ENCODE results near the gene ANXA6.

Gene ANXA6

DNA sequence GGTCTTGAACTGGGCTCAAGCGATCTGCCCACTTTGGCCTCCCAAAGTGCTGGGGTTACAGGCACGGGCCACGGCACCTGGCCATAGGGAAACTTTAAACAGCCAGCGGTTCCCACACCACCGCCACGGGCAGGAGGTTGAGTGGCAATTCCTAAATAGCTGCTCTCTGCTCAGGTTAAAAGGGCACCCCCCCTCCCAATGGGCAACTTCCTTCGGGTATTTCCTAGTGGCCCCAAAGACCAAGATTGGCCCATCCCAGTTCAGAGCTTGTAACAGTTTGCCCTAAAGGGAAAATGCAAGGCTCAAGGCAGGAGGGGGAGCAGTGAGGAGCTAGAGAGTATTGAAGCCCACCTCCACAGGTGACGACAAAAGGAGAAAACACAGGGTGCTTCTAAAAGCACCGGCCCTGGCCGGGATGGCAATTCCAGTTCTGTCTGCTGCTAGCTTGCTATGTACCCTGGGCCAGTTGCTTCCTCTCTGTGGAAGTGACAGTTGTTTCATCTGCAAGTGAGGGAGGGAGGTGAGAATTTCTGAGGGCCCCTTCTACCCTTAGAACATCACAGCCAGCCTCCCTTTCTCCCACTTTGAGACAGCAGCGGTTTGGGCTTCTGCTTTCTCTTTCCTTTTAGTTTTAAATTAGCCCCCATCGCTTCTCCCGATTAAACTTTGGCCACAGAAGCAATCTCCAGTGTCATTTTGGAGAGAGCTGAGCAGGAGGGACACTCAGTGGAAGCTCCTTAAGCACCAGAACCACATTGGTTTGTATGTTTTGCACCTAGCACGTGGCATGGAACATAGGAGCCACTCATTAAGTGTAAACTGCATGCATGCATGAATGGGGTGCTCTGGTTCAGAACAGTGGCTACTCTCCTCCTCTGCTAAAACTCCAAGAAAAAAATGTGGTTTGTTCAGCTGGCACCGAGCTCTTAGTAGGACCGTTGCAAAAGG lies 59.5 kb downstream of the ANXA6 start:
- no peak for DNase-seq

DNA sequence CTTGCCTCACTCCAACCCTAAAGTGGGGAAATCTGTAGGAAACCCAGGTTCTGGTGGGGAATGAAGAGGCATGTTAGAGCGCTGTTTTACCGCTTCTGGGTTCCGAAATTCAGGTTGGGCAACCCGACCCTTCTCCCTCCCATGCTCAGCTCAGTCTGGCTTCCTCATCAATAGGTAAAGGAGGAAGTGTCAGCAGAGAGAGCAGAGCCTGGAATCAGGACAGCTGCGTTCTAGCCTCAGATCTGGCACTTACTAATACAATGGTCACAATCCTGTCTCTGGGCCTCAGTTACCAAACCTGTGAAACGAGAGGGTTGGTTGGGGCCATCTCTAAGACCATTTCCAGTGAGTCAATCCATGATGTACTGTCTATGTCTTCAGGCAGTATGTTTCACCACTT lies 60.5 kb downstream of the ANXA6 start:
- no peak for DNase-seq

- DNase-seq = no peak
These were observed 61.6 kb downstream of the ANXA6 start for GRCh38 chr5:151096001-151096373.

DNA sequence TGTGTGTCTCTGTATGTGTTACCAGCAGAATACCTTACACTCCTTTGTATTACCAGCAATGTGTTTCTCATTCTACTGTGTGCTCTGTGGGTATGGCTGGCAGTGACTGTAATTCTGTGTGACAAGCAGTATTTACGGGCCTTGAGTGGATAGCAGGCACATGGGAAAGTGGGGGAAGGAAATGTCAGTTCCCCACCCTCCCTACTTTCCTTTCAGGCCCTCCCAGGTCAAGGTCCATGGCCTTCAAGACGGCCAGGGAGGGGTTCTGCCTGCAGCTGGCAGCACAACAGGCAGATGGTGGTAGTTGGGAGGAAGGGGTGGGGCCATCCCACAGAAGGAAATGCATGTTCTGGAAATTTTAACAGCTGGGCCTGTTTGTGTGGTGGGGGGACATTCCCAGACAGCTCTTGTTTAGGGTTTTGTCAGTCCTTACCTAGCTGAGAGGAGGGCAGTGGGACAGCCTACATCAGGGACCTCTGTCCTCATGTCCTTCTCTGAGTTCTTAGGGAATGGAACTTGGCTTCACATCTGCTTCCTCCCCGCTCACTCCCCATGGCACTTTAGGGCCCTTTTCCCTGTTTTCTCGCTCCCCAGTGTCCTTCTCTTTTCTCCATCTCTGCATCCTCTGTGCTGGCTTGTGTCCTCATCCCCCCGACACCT lies 62.1 kb downstream of the ANXA6 start:
- no peak for DNase-seq

GRCh38 chr5:151094852-151095245 lies 62.7 kb downstream of the ANXA6 start:
- no peak for DNase-seq

- no peak for DNase-seq
These were observed 63.3 kb downstream of the ANXA6 start for GRCh38 chr5:151094030-151094851.

DNA sequence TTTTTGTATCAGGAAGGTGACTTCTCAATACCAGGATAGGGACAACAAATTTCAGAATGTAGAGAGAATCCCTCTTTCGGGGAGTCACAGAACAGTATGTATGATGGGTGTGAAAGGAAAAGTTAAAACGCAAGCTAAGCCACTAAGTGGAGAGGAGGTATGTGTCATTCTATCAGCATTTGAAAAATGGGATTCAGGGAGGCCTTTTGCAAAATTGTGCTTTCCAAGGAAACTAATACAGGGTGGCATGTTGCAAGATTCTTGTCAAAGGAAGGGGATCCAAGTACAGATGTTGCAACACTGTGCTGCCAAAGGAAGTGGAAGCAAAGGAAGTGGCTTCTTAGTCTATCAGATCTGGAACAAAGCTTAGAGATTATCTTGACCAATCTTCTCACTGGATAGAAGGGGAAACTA lies 64.1 kb downstream of the ANXA6 start:
- DNase-seq = no peak

DNA sequence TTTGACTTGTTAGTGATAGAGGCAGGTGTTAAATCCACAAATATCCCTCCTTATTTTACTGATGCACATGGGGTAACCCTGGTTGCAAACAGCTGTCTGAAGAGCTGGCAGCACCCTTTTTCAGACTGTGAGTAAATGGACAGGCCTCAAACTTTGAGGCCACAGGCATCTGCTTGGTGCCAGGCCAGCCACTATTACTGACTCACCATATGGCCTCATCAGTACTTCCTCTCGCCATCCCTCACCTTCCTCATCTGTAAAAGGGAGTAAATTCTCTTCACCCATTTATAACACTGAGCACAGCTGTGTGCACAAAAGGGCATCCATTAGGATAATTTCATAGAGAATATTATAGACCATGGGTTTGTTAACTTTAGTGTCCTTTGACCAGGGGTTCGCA lies 64.8 kb downstream of the ANXA6 start:
- DNase-seq = no peak

GRCh38 chr5:151089726-151090125 lies 67.9 kb downstream of the ANXA6 start:
- no peak for DNase-seq

- no peak for DNase-seq
These were observed 68.6 kb downstream of the ANXA6 start for GRCh38 chr5:151088986-151089385.

DNA sequence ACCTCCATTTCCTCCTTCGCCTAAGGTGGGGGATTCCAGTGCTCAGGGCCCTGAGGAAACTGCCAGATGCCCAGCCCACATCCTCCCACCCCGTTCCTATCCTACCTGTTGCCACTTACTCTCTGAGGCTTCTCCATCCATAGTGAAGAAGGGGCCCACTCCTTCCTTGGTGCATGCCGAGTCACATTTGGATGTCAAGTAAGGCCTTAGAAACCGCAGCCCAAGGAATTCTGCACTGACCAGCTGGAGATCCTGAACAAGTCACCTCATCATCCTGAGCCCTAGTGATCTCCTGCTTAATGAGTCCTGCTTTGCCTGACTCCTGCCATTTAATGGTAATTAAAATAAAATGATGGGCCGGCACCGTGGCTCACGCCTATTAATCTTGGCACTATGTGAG lies 70.1 kb downstream of the ANXA6 start:
- DNase-seq = no peak

DNA sequence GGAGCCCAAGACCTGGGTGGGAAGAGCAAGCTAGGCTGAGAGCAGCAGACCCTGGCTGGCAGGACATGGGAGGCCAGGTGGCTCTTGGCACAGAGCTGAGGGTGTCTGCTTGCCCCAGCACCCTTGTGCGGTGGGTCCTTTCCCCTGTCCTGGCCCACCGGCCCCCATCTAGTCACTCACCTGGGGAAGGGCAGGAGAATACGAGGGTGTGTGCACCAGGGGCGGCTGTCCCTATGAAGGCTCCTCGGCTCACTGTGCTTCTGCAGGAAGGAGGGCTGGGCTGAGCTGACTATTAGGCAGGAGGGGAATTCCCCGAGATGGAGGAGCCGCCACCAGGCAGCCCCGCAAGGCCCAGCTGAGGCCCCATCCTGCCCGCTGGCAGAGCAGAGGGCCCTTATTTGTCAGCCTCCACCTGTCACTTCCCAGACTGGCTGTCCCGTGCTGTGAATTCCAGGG lies 70.6 kb downstream of the ANXA6 start:
- no peak for DNase-seq

DNA sequence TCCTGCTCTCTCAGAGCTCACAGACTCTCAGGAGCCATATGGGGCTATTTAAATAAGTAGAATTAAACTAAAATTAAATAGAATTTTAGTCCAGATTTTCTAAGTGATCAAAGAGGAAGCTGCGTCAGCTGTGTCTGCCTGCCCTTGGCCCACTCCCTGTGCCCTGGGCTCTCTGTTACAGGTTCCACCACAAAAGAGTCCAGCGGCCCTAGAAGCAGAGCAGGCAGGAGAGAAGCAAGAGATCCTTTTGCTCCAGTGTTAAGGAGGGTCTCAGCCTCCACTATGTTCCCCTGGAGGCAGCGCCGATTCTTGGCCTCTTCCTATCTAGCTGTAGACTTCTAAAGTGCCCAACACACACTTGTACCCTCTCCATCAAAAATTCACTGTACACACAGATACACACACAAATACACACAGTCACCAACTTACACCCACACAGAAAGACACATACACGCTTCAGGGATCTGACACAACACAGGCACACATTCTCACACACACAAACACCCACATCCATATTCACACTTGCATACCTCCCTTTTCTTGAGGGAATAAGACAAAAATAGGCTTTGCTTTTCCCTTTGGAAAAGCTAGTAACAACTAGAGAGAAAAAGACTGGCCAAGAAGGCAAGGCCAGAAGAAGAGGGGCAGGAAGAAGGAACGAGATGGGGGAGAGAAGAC lies 71.2 kb downstream of the ANXA6 start:
- DNase-seq = no peak

GRCh38 chr5:151085517-151086041 lies 72.0 kb downstream of the ANXA6 start:
- DNase-seq = no peak

DNA sequence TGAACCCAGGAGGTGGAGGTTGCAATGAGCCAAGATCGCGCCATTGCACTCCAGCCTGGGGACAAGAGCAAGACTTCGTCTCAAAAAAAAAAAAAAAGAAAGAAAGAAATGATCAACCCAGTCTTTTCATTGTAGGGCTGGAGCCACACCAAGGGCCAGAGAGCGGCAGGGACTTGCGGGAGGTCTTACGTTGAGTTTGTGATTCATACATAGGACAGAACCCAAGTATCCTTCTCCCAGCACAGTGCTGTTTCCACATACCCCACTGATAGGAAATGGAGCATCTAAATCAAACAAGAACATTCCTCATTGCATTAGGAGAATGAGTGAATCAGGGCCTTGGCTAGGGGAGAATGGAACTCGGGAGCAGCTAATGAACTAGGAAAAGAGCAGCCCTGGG lies 73.2 kb downstream of the ANXA6 start:
- DNase-seq = no peak

- DNase-seq = peak; percentile 11 to 27
These were observed 74.4 kb downstream of the ANXA6 start for GRCh38 chr5:151083081-151083676.

DNA sequence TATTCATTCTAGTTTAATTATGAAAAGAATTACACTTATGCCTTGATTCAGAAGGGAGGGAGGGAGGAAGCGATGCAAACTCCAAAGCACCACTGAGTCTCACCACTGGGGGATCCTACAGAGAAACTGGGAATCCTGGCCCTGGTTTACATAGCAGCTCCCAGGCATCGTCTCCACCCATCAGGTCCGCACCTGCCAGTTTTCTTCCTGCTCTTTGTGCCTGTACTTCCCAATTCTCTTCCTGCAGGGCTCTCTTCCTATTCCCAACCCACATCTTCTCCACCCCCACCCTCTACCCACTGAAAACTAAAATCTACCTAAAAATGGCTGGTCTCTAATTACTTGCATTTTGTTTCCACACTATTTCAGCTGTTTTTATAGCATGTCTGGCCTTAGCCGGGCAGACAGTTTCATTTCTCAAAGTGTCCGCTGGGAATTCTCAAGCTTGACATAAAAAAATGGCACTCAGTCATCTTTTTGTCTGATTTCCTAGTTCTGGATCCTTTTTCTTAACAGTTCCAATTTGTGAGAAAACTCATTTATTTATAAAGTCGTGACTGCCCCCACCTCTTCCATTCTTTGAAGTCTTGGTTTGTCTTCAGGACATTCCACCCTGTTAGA lies 75.2 kb downstream of the ANXA6 start:
- no peak for DNase-seq

GRCh38 chr5:151081431-151082281 lies 75.9 kb downstream of the ANXA6 start:
- no peak for DNase-seq

- peak; percentile 67 to 77 for DNase-seq
These were observed 76.8 kb downstream of the ANXA6 start, which contains the start of gene TNIP1 for GRCh38 chr5:151080613-151081430. TNIP1 (minus strand) TSS chr5:151081034; CDS start chr5:151065095, 15,939 bp downstream.

Data from NCI-H187 (cell line).